Gastrocnemius medialis (tissue), 4 donors: Measurements from ENCODE around the gene CD79B. TPM values are rescaled to one million over a fixed set of nuclear protein-coding genes. Genes with fewer than 3 reads are reported as not detected.

Experiments
- ATAC-seq, 2 donors: fragments of 150-250 bp; one replicate each; pipeline ENCODE4 v1.9.1; 2016
- DNase-seq, 2 donors: peaks; one replicate each; pipeline ENCODE4 v3.0.0-alpha.2; 2019
- H3K27ac ChIP-seq, 4 donors: fragments of 200-600 bp; sonication (generic); 1 replicate in 1 of 4; 2 replicates in 3 of 4; pipeline ENCODE4 v1.5.1; 2016 to 2018; ENCODE audit warnings: mild to moderate bottlenecking in 2 of 4, moderate library complexity in 1 of 4
- H3K27me3 ChIP-seq, 3 donors: fragments of 200-600 bp; sonication (generic) in 2 of 3; 1 replicate in 1 of 3; 2 replicates in 2 of 3; pipeline versions ENCODE4 v1.5.1 to v1.6.0; 2016 to 2019; ENCODE audit warnings: mild to moderate bottlenecking in 1 of 3, moderate library complexity in 1 of 3
- H3K36me3 ChIP-seq, 2 donors: fragments of 200-600 bp; sonication (generic) in 1 of 2; one replicate each; pipeline ENCODE4 v1.5.1; 2017 to 2018
- H3K4me1 ChIP-seq, 2 donors: fragments of 200-600 bp; sonication (generic) in 1 of 2; one replicate each; pipeline ENCODE4 v1.5.1; 2016 to 2017; ENCODE audit warnings: mild to moderate bottlenecking in 2 of 2
- H3K4me3 ChIP-seq, 4 donors: fragments of 200-600 bp; sonication (generic) in 3 of 4; 1 replicate in 1 of 4; 2 replicates in 3 of 4; pipeline ENCODE4 v1.5.1; 2016 to 2019; ENCODE audit warnings: mild to moderate bottlenecking in 2 of 4
- H3K9me3 ChIP-seq, 3 donors: fragments of 200-600 bp; sonication (generic) in 2 of 3; 1 replicate in 1 of 3; 2 replicates in 2 of 3; pipeline ENCODE4 v1.5.1; 2016 to 2019
- POLR2A ChIP-seq, 2 donors: fragments of 450-650 bp; IDR thresholded peaks; one replicate each; pipeline ENCODE4 v1.6.1; 2017; ENCODE audit warnings: antibody characterized with exemption in 2 of 2, mild to moderate bottlenecking in 2 of 2, moderate library complexity in 2 of 2
- in situ Hi-C, 4 donors: fragments of 200-750 bp; cut with MboI; loops; one replicate each; pipeline versions ENCODE4 v1.15.0 to v1.8.0; 2017; ENCODE audit warnings: low sequenced_read_pairs in 4 of 4
- intact Hi-C: fragments of 100-400 bp; cut with DNase I; formaldehyde crosslinking; loops from one replicate; pipeline ENCODE4 v1.15.1; 2023; ENCODE audit warnings: low total_unique reads
- total RNA-seq, 4 donors: library from RNA; depleted of rRNA; stranded (reverse); fragments of >200 nt; gene quantifications; one replicate each; pipeline versions ENCODE4 v1.1.0 to v1.2.3, GENCODE V29; 2016
- TF ChIP-seq, protein P1 (sequence below), 5 experiments: fragments of 450-650 bp in 3 of 5; fragments of 200-600 bp in 2 of 5; sonication (generic) in 2 of 5; IDR thresholded peaks in 4 of 5; conservative IDR thresholded peaks in 1 of 5; 1 replicate in 4 of 5; 2 replicates in 1 of 5; pipeline ENCODE4 v1.5.1; 2016 to 2019; ENCODE audit warnings: antibody characterized with exemption in 5 of 5, mild to moderate bottlenecking in 3 of 5, moderate library complexity in 3 of 5

The CD79B gene
- total RNA-seq, 4 donors from 2014 or later: 2.2 to 5.1 (median 3.3) TPM

DNA sequence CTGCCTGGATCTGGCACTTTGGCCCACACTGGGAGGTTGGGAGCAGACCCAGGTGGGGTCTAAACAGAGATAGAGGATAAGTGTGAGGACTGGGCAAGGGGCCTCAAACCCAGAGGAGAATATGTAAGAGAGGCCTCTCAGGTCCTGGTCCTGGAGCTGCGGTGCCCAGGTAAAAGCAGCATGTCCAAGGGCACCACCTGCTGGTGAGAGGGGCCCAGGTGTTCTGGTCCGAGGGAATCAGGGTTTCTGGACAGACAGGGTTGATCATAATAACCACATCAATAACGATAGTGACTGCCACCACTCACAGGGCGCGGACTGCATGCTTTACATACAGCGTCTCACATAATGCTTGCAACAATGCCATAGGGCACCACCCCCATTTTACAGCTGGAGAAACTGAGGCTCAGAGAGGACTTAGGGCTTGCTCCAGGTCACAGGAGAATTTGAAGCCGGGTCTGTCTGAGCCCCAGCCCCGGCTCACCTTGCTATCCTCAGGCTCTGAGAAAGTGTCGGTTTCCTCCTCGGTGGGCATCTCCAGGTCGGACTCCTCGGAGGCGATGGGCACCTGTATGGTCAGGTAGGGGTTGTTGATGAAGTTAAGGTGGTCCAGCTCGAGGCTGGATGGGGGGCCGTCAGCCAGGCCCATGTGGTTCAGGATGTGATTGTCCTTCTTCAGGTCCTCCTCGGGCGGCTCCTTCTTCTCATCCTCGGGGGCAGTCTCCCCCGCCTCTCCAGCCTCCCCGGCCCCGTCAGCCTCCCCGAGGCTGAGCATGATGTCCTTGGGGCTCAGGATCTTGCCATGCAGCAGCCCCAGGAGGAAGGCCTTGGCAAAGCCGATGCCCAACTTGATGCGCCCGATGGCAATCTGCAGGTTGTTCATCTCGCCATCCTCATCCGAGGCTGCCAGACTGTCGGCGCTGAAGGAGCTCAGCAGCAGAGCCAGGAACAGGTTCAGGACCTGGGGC, 19.1 kb upstream of the CD79B start:
- Histone ChIP-seq H3K27ac (peak overlapping the region; percentile 96 to 100 (median 99)), H3K4me3 (no peak overlapping the region), H3K36me3 (peaks cover 0 to under 1% of the 10 kb centered on the region in 2 donors), H3K9me3 (no peaks in the 10 kb centered on the region), H3K4me1 (peaks cover 69% of the 10 kb centered on the region in 2 donors), H3K27me3 (no peaks in the 10 kb centered on the region)
- intact Hi-C loops: no loop called here
- in situ Hi-C loops: no loop called here
- peak in 1 of 2 donors; percentile 9 for ATAC-seq
- DNase-seq: peak in 1 of 2 donors; percentile 71
- TF ChIP-seq, protein P1, sequence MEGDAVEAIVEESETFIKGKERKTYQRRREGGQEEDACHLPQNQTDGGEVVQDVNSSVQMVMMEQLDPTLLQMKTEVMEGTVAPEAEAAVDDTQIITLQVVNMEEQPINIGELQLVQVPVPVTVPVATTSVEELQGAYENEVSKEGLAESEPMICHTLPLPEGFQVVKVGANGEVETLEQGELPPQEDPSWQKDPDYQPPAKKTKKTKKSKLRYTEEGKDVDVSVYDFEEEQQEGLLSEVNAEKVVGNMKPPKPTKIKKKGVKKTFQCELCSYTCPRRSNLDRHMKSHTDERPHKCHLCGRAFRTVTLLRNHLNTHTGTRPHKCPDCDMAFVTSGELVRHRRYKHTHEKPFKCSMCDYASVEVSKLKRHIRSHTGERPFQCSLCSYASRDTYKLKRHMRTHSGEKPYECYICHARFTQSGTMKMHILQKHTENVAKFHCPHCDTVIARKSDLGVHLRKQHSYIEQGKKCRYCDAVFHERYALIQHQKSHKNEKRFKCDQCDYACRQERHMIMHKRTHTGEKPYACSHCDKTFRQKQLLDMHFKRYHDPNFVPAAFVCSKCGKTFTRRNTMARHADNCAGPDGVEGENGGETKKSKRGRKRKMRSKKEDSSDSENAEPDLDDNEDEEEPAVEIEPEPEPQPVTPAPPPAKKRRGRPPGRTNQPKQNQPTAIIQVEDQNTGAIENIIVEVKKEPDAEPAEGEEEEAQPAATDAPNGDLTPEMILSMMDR (IDR thresholded peaks at IDR 0.05 in 4 of 5, conservative IDR thresholded peaks at IDR 0.05 in 1 of 5): peak; percentile 49 to 64 (median 51)
- TF ChIP-seq POLR2A (IDR thresholded peaks at IDR 0.05): no peak

DNA sequence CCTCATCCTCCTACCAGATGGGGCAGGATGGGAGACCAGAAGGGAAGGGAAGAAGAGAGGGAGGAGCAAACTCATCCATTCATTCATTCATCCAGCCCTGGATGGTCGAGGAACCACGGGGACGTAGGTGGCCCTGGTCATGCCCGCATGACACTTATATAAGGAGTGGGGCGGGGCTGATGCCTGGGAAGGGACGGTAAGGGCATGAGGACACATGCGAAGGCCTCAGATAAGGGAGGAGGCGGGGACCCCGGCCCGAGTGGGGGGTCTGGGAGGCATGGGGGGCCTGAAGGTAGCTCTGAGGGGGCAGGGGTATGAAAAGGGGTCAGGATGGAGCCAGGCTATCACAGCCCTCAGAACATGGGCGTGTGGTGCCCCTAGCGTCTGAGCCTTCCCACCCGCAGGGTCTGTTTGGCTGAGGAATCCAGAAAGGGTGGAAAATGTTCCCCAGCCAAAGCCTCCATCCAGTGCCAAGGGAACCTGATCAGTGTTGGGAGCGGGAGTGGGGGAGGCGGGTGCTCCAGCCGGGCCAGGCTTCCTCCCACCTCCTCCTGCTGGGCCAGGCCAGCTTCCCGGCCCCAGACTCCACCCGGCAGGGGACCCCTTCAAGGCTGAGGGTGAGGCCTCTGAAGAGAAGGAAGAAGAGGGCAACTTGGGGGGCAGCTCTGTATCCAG, 17.6 kb upstream of the CD79B start:
- H3K4me3 ChIP-seq: no peak overlapping the region
- in situ Hi-C loops (no loop called here), intact Hi-C loops (no loop called here)
- peak overlapping the region; percentile 96 to 100 (median 99) for H3K27ac ChIP-seq
- peaks cover 0 to 6% of the 10 kb centered on the region in 2 donors for H3K36me3 ChIP-seq
- H3K27me3 ChIP-seq: no peaks in the 10 kb centered on the region
- peak; percentile 14 to 35 for ATAC-seq
- H3K9me3 ChIP-seq: no peaks in the 10 kb centered on the region
- peaks cover 67% of the 10 kb centered on the region in 2 donors for H3K4me1 ChIP-seq
- peak in 1 of 2 donors; percentile 77 for DNase-seq
- TF ChIP-seq, protein P1 (IDR thresholded peaks at IDR 0.05 in 4 of 5, conservative IDR thresholded peaks at IDR 0.05 in 1 of 5): no peak
- no peak for TF ChIP-seq POLR2A (IDR thresholded peaks at IDR 0.05)

DNA sequence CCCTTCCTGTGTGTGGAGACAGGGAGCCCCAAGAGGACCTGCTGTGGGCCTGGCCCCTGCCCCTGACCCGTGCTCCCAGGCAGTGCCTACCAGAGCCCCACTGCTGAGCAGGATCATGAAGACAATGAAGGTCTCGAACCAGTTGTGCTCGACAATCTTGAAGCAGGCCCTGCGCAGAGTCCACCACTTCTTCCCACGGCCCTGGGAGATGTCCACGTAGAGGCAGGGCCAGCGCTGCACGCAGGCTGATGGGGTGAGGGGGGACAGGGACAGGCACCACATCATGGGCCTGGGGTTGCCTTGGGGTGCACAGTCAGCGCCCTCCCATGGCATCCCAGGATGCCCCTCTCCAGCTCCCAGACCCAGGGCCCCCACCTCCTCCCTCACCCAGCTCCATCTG, 16.4 kb upstream of the CD79B start:
- intact Hi-C loops: no loop called here
- TF ChIP-seq, protein P1 (IDR thresholded peaks at IDR 0.05 in 4 of 5, conservative IDR thresholded peaks at IDR 0.05 in 1 of 5): no peak
- no peak for TF ChIP-seq POLR2A (IDR thresholded peaks at IDR 0.05)
- Histone ChIP-seq H3K36me3 (peaks cover 0 to 16% of the 10 kb centered on the region in 2 donors), H3K27me3 (no peaks in the 10 kb centered on the region), H3K27ac (peak overlapping the region; percentile 60 to 100 (median 98)), H3K4me1 (peaks cover 55 to 56% of the 10 kb centered on the region in 2 donors), H3K9me3 (no peaks in the 10 kb centered on the region), H3K4me3 (no peak overlapping the region)
- no peak for DNase-seq
- no peak for ATAC-seq
- in situ Hi-C loops: no loop called here

DNA sequence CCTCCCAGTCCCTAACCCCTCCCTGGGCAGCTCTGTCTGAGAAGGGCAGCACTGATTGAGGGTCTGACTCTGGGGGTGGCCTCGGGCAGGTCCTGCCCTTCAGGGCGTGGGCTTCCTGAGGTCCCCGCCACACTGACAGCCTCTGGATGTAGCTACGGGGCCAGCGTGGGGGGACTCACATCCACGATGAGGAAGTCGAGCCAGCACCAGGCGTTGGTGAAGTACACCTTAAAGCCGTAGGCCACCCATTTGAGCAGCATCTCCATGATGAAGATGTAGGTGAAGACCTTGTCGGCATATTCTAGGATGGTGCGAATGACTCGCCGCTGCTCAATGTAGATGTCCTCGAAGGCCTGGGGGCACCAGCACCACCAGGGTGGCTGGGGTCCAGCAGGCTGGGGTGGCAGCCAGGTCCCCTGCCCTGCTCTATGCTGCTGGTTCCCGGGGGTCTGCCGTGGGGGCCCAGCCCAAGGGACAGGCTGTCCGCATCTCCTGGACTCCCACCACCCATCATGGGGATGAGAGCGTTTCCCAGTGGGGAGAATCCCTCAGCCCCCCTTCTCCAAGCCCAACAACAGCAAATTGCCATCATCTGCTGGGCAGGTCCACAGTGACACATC, 15.7 kb upstream of the CD79B start:
- ATAC-seq (no peak), DNase-seq (no peak)
- Histone ChIP-seq H3K4me1 (peaks cover 48 to 49% of the 10 kb centered on the region in 2 donors), H3K4me3 (no peak overlapping the region), H3K27ac (peak overlapping the region; percentile 60 to 99 (median 88)), H3K9me3 (no peaks in the 10 kb centered on the region), H3K36me3 (peaks cover 0 to 22% of the 10 kb centered on the region in 2 donors), H3K27me3 (no peaks in the 10 kb centered on the region)
- intact Hi-C loops (loop anchor here (1.0 to 2.0 kb wide), 2 partner anchors 29 to 43 kb away; partner anchors contain the start of gene GH1), in situ Hi-C loops (no loop called here)
- TF ChIP-seq, protein P1 (IDR thresholded peaks at IDR 0.05 in 4 of 5, conservative IDR thresholded peaks at IDR 0.05 in 1 of 5): no peak
- no peak for TF ChIP-seq POLR2A (IDR thresholded peaks at IDR 0.05)
